ENCODE results near the gene VOPP1.

- TF ChIP-seq POLR2A (IDR thresholded peaks at IDR 0.05; ENCODE audit: borderline replicate concordance, extremely low read depth, insufficient read depth, insufficient read length) (no peak), SIN3A (IDR thresholded peaks at IDR 0.05; ENCODE audit: low read depth) (no peak), JUND (IDR thresholded peaks at IDR 0.05) (no peak), EZH2 (IDR thresholded peaks at IDR 0.05) (no peak)
- TF ChIP-seq, protein P1, sequence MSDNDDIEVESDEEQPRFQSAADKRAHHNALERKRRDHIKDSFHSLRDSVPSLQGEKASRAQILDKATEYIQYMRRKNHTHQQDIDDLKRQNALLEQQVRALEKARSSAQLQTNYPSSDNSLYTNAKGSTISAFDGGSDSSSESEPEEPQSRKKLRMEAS (IDR thresholded peaks at IDR 0.05) = no peak
Observed at GRCh38 chr7:55444786-55445185, 127.5 kb downstream of the VOPP1 start.

Data from HCT116 (cell line).